ENCODE results near the gene PRR7. TPM values are rescaled to one million over a fixed set of nuclear protein-coding genes. Genes with fewer than 3 reads are reported as not detected.

PRR7 gene
- total and polyA plus RNA-seq, 2 experiments from 2014 or later, result 7.6 to 9.7 TPM

- Mint-ChIP-seq H3K4me1 (peaks cover 7% of the 10 kb centered on the region), H3K4me3 (no peak overlapping the region; the same call in 2 of the 3 replicates), H3K27ac (no peak overlapping the region), H3K27me3 (ENCODE audit: insufficient read depth, low read depth, poor library complexity) (peaks cover 7% of the 10 kb centered on the region), H3K36me3 (ENCODE audit: low read depth) (peaks cover 62% of the 10 kb centered on the region), H3K9me3 (peaks cover 4% of the 10 kb centered on the region; the same call in 1 of the 3 replicates)
- Histone ChIP-seq H3K79me2 (replicated peaks; ENCODE audit: insufficient read depth) (no peaks in the 10 kb centered on the region), H3K4me2 (no peak overlapping the region), H3K27ac (ENCODE audit: low read depth) (no peak overlapping the region), H3K36me3 (ENCODE audit: insufficient read depth) (peaks cover 3% of the 10 kb centered on the region; the same call in 1 of the 2 replicates), H4K20me1 (replicated peaks; ENCODE audit: insufficient read depth) (no peaks in the 10 kb centered on the region), H3K4me1 (ENCODE audit: insufficient read depth) (0 out of 2 replicates have a peak, but pooled peaks cover 3% of the 10 kb centered on the region), H3K27me3 (ENCODE audit: insufficient read depth) (no peaks in the 10 kb centered on the region), H3F3A (replicated peaks; ENCODE audit: low read depth) (peaks cover 7% of the 10 kb centered on the region; the same call in 1 of the 2 replicates), H3K9me2 (ENCODE audit: insufficient read depth) (no peaks in the 10 kb centered on the region), H3K4me3 (no peak overlapping the region), H2AFZ (no peak overlapping the region)
- no peak for TF ChIP-seq POLR2AphosphoS5 (IDR thresholded peaks at IDR 0.05; ENCODE audit: low read depth)
- TF ChIP-seq, protein P1, sequence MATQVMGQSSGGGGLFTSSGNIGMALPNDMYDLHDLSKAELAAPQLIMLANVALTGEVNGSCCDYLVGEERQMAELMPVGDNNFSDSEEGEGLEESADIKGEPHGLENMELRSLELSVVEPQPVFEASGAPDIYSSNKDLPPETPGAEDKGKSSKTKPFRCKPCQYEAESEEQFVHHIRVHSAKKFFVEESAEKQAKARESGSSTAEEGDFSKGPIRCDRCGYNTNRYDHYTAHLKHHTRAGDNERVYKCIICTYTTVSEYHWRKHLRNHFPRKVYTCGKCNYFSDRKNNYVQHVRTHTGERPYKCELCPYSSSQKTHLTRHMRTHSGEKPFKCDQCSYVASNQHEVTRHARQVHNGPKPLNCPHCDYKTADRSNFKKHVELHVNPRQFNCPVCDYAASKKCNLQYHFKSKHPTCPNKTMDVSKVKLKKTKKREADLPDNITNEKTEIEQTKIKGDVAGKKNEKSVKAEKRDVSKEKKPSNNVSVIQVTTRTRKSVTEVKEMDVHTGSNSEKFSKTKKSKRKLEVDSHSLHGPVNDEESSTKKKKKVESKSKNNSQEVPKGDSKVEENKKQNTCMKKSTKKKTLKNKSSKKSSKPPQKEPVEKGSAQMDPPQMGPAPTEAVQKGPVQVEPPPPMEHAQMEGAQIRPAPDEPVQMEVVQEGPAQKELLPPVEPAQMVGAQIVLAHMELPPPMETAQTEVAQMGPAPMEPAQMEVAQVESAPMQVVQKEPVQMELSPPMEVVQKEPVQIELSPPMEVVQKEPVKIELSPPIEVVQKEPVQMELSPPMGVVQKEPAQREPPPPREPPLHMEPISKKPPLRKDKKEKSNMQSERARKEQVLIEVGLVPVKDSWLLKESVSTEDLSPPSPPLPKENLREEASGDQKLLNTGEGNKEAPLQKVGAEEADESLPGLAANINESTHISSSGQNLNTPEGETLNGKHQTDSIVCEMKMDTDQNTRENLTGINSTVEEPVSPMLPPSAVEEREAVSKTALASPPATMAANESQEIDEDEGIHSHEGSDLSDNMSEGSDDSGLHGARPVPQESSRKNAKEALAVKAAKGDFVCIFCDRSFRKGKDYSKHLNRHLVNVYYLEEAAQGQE (IDR thresholded peaks at IDR 0.05; ENCODE audit: unreplicated experiment), result no peak
- TF ChIP-seq ZNF462 (CRISPR knock-in tag; IDR thresholded peaks at IDR 0.05), result no peak
- no peak for TF ChIP-seq EZH2phosphoT487 (IDR thresholded peaks at IDR 0.05; ENCODE audit: unreplicated experiment)
- TF ChIP-seq ZNF114 (CRISPR knock-in tag; IDR thresholded peaks at IDR 0.05), result no peak
- DNase-seq (ENCODE audit: low spot score) (no peak), ATAC-seq (no peak)
Observed at GRCh38 chr5:177434942-177435738, 11.5 kb upstream of the PRR7 start.

Measured in GM23338 (cell line).